H1 (cell line): ENCODE data around the gene CUL1. TPM values are rescaled to one million over a fixed set of nuclear protein-coding genes. Genes with fewer than 3 reads are reported as not detected.

Experiments
- CTCF ChIA-PET: fragments of 300-600 bp; sonication (Branson Sonifier 250); formaldehyde crosslinking; loops from one replicate; lab custom pipeline; 2021; ENCODE audit not compliant: partially characterized antibody; lab: Charles Lee
- POLR2A ChIA-PET: fragments of 300-600 bp; sonication (Branson Sonifier 250); formaldehyde crosslinking; loops from one replicate; lab custom pipeline; 2021; ENCODE audit warnings: inconsistent platforms; ENCODE audit not compliant: partially characterized antibody; lab: Charles Lee
- DNase-seq, 2 experiments: peaks; one replicate each; pipeline versions ENCODE4 v3.0.0 to v3.0.0-alpha.2; 2010 to 2022; ENCODE audit warnings: low spot score in 2 of 2, low read depth in 1 of 2, mixed read lengths in 1 of 2
- FAIRE-seq: peaks from 2 replicates; lab custom pipeline; 2011; peaks lifted over from hg19 to GRCh38; lab: Jason Lieb, UNC
- H2AFZ ChIP-seq: 2 replicates; pipeline ENCODE4 v1.8.1; 2012; ENCODE audit warnings: low read length, inconsistent platforms
- H2AK5ac ChIP-seq: 2 replicates; pipeline ENCODE4 v1.6.1; 2013; ENCODE audit warnings: low read depth, low read length
- H2BK120ac ChIP-seq: replicated peaks from 2 replicates; pipeline ENCODE3; 2013; ENCODE audit warnings: low read depth, low read length, inconsistent platforms
- H2BK12ac ChIP-seq: 2 replicates; pipeline ENCODE4 v1.6.1; 2013; ENCODE audit warnings: low read depth, low read length
- H2BK15ac ChIP-seq: 2 replicates; pipeline ENCODE4 v1.6.1; 2013; ENCODE audit warnings: low read length
- H2BK20ac ChIP-seq: 2 replicates; pipeline ENCODE4 v1.6.1; 2013; ENCODE audit warnings: low read length
- H2BK5ac ChIP-seq: 2 replicates; pipeline ENCODE4 v1.6.1; 2013; ENCODE audit warnings: low read depth, low read length
- H3K14ac ChIP-seq: 2 replicates; pipeline ENCODE4 v1.6.1; 2013; ENCODE audit warnings: inconsistent platforms; ENCODE audit not compliant: insufficient read length
- H3K18ac ChIP-seq: 2 replicates; pipeline ENCODE4 v1.6.1; 2013; ENCODE audit warnings: low read length; ENCODE audit errors: extremely low read depth
- H3K23ac ChIP-seq: 2 replicates; pipeline ENCODE4 v1.6.1; 2013; ENCODE audit warnings: inconsistent platforms; ENCODE audit not compliant: insufficient read length
- H3K23me2 ChIP-seq: 2 replicates; pipeline ENCODE4 v1.6.1; 2013; ENCODE audit warnings: low read depth, low read length
- H3K27ac ChIP-seq: 2 replicates; pipeline ENCODE4 v1.6.1; 2011; ENCODE audit warnings: low read depth, low read length, inconsistent platforms
- H3K27me3 ChIP-seq, 4 experiments: replicated peaks in 1 of 4; 1 replicate in 1 of 4; 2 replicates in 3 of 4; pipeline versions ENCODE4 v1.6.1 to v1.8.1; 2011 to 2013; ENCODE audit warnings: low read length in 3 of 4, mild to moderate bottlenecking in 3 of 4, inconsistent platforms in 2 of 4, mixed read lengths in 2 of 4, moderate library complexity in 1 of 4; ENCODE audit not compliant: control insufficient read depth in 3 of 4, insufficient read depth in 3 of 4; ENCODE audit errors: extremely low read depth in 1 of 4
- H3K36me3 ChIP-seq, 4 experiments: 2 replicates each; pipeline versions ENCODE4 v1.6.1 to v1.8.1; 2011 to 2013; ENCODE audit warnings: mild to moderate bottlenecking in 4 of 4, low read length in 3 of 4, moderate library complexity in 2 of 4, control low read depth in 1 of 4, inconsistent platforms in 1 of 4; ENCODE audit not compliant: insufficient read depth in 4 of 4, control insufficient read depth in 2 of 4
- H3K4ac ChIP-seq: replicated peaks from 2 replicates; pipeline ENCODE3; 2013; ENCODE audit warnings: low read length, low read depth, mixed read lengths, inconsistent platforms; ENCODE audit not compliant: insufficient read length
- H3K4me1 ChIP-seq, 4 experiments: replicated peaks in 1 of 4; 1 replicate in 1 of 4; 2 replicates in 3 of 4; pipeline versions ENCODE4 v1.6.1 to v1.8.1; 2011 to 2013; ENCODE audit warnings: low read length in 3 of 4, inconsistent platforms in 2 of 4, mixed read lengths in 1 of 4; ENCODE audit not compliant: insufficient read depth in 4 of 4, control insufficient read depth in 3 of 4
- H3K4me2 ChIP-seq, 2 experiments: 2 replicates each; pipeline versions ENCODE4 v1.6.1 to v1.8.1; 2011 to 2013; ENCODE audit warnings: low read depth in 2 of 2, low read length in 2 of 2, control low read depth in 1 of 2, inconsistent platforms in 1 of 2, mild to moderate bottlenecking in 1 of 2; ENCODE audit not compliant: insufficient read depth in 1 of 2
- H3K4me3 ChIP-seq, 4 experiments: fragments of 200-600, 300-600 bp in 1 of 4; sonication (generic), shearing (Covaris generic), sonication (Bioruptor Twin) in 1 of 4; 2 replicates each; pipeline versions ENCODE4 v1.5.1 to v1.8.1; 2011 to 2016; ENCODE audit warnings: low read length in 4 of 4, low read depth in 3 of 4, control low read depth in 2 of 4, inconsistent platforms in 2 of 4, mild to moderate bottlenecking in 2 of 4, mixed read lengths in 1 of 4, moderate library complexity in 1 of 4; ENCODE audit not compliant: insufficient read depth in 2 of 4; ENCODE audit errors: extremely low read depth in 1 of 4
- H3K56ac ChIP-seq: replicated peaks from 2 replicates; pipeline ENCODE3; 2013; ENCODE audit warnings: low read depth, mild to moderate bottlenecking, mixed read lengths, low read length, inconsistent platforms; ENCODE audit not compliant: insufficient read length
- H3K79me1 ChIP-seq: 2 replicates; pipeline ENCODE4 v1.6.1; 2013; ENCODE audit warnings: low read depth, low read length, control low read depth
- H3K79me2 ChIP-seq, 2 experiments: 2 replicates each; pipeline versions ENCODE4 v1.6.1 to v1.8.1; 2012 to 2013; ENCODE audit warnings: low read length in 2 of 2, mild to moderate bottlenecking in 2 of 2, inconsistent platforms in 1 of 2; ENCODE audit not compliant: insufficient read depth in 2 of 2, control insufficient read depth in 1 of 2
- H3K9ac ChIP-seq, 4 experiments: replicated peaks in 1 of 4; 1 replicate in 1 of 4; 2 replicates in 3 of 4; pipeline versions ENCODE4 v1.6.1 to v1.8.1; 2011 to 2013; ENCODE audit warnings: low read depth in 3 of 4, low read length in 3 of 4, control low read depth in 2 of 4, mild to moderate bottlenecking in 2 of 4, moderate library complexity in 2 of 4, inconsistent platforms in 1 of 4; ENCODE audit errors: extremely low read depth in 1 of 4
- H3K9me3 ChIP-seq, 2 experiments: 2 replicates each; pipeline versions ENCODE4 v1.6.1 to v1.8.1; 2012 to 2013; ENCODE audit warnings: mild to moderate bottlenecking in 2 of 2, moderate library complexity in 2 of 2, control low read depth in 1 of 2, inconsistent platforms in 1 of 2, low read depth in 1 of 2, low read length in 1 of 2, mixed read lengths in 1 of 2; ENCODE audit not compliant: insufficient read depth in 2 of 2
- H4K20me1 ChIP-seq, 2 experiments: replicated peaks in 1 of 2; 2 replicates each; pipeline versions ENCODE3 to v1.8.1; 2011 to 2013; ENCODE audit warnings: inconsistent platforms in 2 of 2, low read length in 2 of 2, mild to moderate bottlenecking in 1 of 2; ENCODE audit not compliant: insufficient read depth in 2 of 2, control insufficient read depth in 1 of 2
- H4K5ac ChIP-seq: 2 replicates; pipeline ENCODE4 v1.6.1; 2013; ENCODE audit warnings: low read length, low read depth, mixed read lengths, inconsistent platforms; ENCODE audit not compliant: insufficient read length
- H4K8ac ChIP-seq: 2 replicates; pipeline ENCODE4 v1.8.0; 2013; ENCODE audit warnings: mild to moderate bottlenecking, moderate library complexity, low read length, inconsistent platforms; ENCODE audit not compliant: insufficient read depth; ENCODE audit errors: extremely low read depth
- H4K91ac ChIP-seq: replicated peaks from 2 replicates; pipeline ENCODE3; 2013; ENCODE audit warnings: low read length, mixed read lengths, inconsistent platforms; ENCODE audit not compliant: insufficient read length
- KDM5A ChIP-seq: fragments of 200-600 bp; IDR thresholded peaks from 2 replicates; pipeline ENCODE4 v1.7.1; 2012; ENCODE audit warnings: mild to moderate bottlenecking, low read length, inconsistent platforms, mixed read lengths
- RFX5 ChIP-seq: IDR thresholded peaks from 2 replicates; pipeline ENCODE4 v1.6.1; 2011; ENCODE audit warnings: low read depth, low read length, improper control_type of control experiment, borderline replicate concordance
- WGBS, 2 experiments: shearing (Covaris generic) in 1 of 2; methylation state at CpG; one replicate each; pipeline versions ENCODE4 v1.1.6 to v1.1.7; 2013 to 2015; ENCODE audit warnings: low lambda C conversion rate in 2 of 2, mixed read lengths in 2 of 2, inconsistent platforms in 1 of 2, low coverage in 1 of 2, missing lambda C conversion rate in 1 of 2; ENCODE audit not compliant: insufficient replicate concordance in 2 of 2, insufficient coverage in 1 of 2, insufficient read length in 1 of 2; ENCODE audit errors: extremely low coverage in 1 of 2, missing lambda C conversion rate in 1 of 2; 5-methylcytosine and 5-hydroxymethylcytosine counted together
- polyA plus RNA-seq, 7 experiments: library from polyadenylated mRNA; depleted of rRNA in 3 of 7; stranded (reverse) in 5 of 7; unstranded in 2 of 7; fragments of >200 nt in 5 of 7; fragments of 200-250 nt in 2 of 7; gene quantifications; 1 replicate in 5 of 7; 2 replicates in 1 of 7; 4 replicates in 1 of 7; pipeline versions ENCODE4 v1.2.1 to v1.2.3, GENCODE V29; 2011 to 2013; ENCODE audit warnings: missing spikeins in 2 of 7, mixed read lengths in 2 of 7
- total RNA-seq: library from RNA; stranded (reverse); fragmentation: NEBNext Ultra II Directional; extraction: Animal tissue kit (Norgen Biotek cat#: 25700); gene quantifications from 2 replicates; pipeline ENCODE4 v1.2.1, GENCODE V29; 2021

Gene CUL1
- total and polyA plus RNA-seq, 2 of the 8 experiments (the other 6 are each of a cell fraction or from before 2014, with no cell fraction given): 33.0 to 77.3 TPM

- ChIA-PET CTCF (interaction anchor here (0.6 to 2.2 kb wide), 5 partner anchors 11 to 61 kb away, joined by 3 to 7 read pairs (median 3); no protein-coding TSS in a partner anchor), POLR2A (no interaction called here)
- H3K14ac ChIP-seq: no peak overlapping the region
- WGBS, 2 experiments: 94% methylated on average over 2 of the region's 2 CpGs; no CpG with 5 or more reads in 1 of the 2 experiments
- H3K4me1 ChIP-seq: no peaks in the 10 kb centered on the region
- no peak overlapping the region for H4K8ac ChIP-seq
- H2AK5ac ChIP-seq: no peak overlapping the region
- H3K4me3 ChIP-seq: no peak overlapping the region
- H4K91ac ChIP-seq: no peak overlapping the region
- DNase-seq (no peak), FAIRE-seq (no peak)
- H2BK12ac ChIP-seq: no peak overlapping the region
- peaks cover 0 to 23% (median 11%) of the 10 kb centered on the region in 4 experiments; a peak in 5 of 8 replicates for H3K36me3 ChIP-seq
- H4K5ac ChIP-seq: no peak overlapping the region
- no peak overlapping the region for H2BK15ac ChIP-seq
- H3K23me2 ChIP-seq: no peaks in the 10 kb centered on the region
- H2BK20ac ChIP-seq: no peak overlapping the region
- no peak overlapping the region for H3K23ac ChIP-seq
- no peak overlapping the region for H3K4ac ChIP-seq
- no peak overlapping the region for H3K27ac ChIP-seq
- H3K18ac ChIP-seq: no peak overlapping the region
- peaks cover 2 to 5% of the 10 kb centered on the region in 2 experiments for H4K20me1 ChIP-seq
- no peak overlapping the region for H3K4me2 ChIP-seq
- no peak overlapping the region for H2BK120ac ChIP-seq
- H3K9me3 ChIP-seq: no peaks in the 10 kb centered on the region
- no peak overlapping the region for H2AFZ ChIP-seq
- peaks cover 1% of the 10 kb centered on the region; the same call in 1 of the 2 replicates for H3K79me1 ChIP-seq
- H3K79me2 ChIP-seq: peaks cover 0 to 29% of the 10 kb centered on the region in 2 experiments; a peak in 2 of 4 replicates
- H3K56ac ChIP-seq: no peak overlapping the region
- no peak overlapping the region for H3K9ac ChIP-seq
- no peak overlapping the region for H2BK5ac ChIP-seq
- no peaks in the 10 kb centered on the region for H3K27me3 ChIP-seq
- TF ChIP-seq RFX5 (no peak), KDM5A (no peak)
Observed at GRCh38 chr7:148831782-148832181, 133.1 kb downstream of the CUL1 start.
